Stomach (tissue), 9 donors: ENCODE measurements around the gene RXRA. TPM values are rescaled to one million over a fixed set of nuclear protein-coding genes. Genes with fewer than 3 reads are reported as not detected.

Experiments used
- DNase-seq, 2 donors: peaks; one replicate each; pipeline versions ENCODE4 v3.0.0 to v3.0.0-alpha.2; 2013 to 2019
- H3K27ac ChIP-seq, 5 donors: fragments of 200-600 bp in 4 of 5; sonication (generic) in 4 of 5; one replicate each; pipeline ENCODE4 v1.5.1; 2013 to 2019; ENCODE audit warnings: mild to moderate bottlenecking in 1 of 5, moderate library complexity in 1 of 5
- H3K27me3 ChIP-seq, 3 donors: fragments of 200-600 bp; sonication (generic); one replicate each; pipeline ENCODE4 v1.5.1; 2017 to 2019; ENCODE audit warnings: mixed run types in 1 of 3
- H3K36me3 ChIP-seq, 4 donors: fragments of 200-600 bp; sonication (generic); 1 replicate in 3 of 4; 2 replicates in 1 of 4; pipeline ENCODE4 v1.5.1; 2016 to 2019
- H3K4me1 ChIP-seq, 4 donors: fragments of 200-600 bp; sonication (generic); one replicate each; pipeline ENCODE4 v1.5.1; 2016 to 2019
- H3K4me3 ChIP-seq, 4 donors: fragments of 200-600 bp; sonication (generic) in 3 of 4; one replicate each; pipeline ENCODE4 v1.5.1; 2016 to 2019; ENCODE audit warnings: mild to moderate bottlenecking in 1 of 4
- H3K9me3 ChIP-seq, 4 donors: fragments of 200-600 bp; sonication (generic); one replicate each; pipeline ENCODE4 v1.5.1; 2016 to 2019
- EP300 ChIP-seq: sonication (generic); formaldehyde crosslinking; IDR thresholded peaks from one replicate; pipeline ENCODE4 v1.6.1; 2017; ENCODE audit warnings: antibody characterized with exemption
- POLR2A ChIP-seq, 4 donors: fragments of 450-650 bp; IDR thresholded peaks; one replicate each; pipeline ENCODE4 v1.6.1; 2016; ENCODE audit warnings: antibody characterized with exemption in 4 of 4, control low read depth in 2 of 4, mild to moderate bottlenecking in 1 of 4, moderate library complexity in 1 of 4
- POLR2AphosphoS5 ChIP-seq, 3 donors: sonication (generic); formaldehyde crosslinking; IDR thresholded peaks; one replicate each; pipeline ENCODE4 v1.6.1; 2016; ENCODE audit warnings: antibody characterized with exemption in 3 of 3
- WGBS, 5 donors: extraction: QIAGEN DNeasy Blood & Tissue Kit in 3 of 5; methylation state at CpG; one replicate each; pipeline versions ENCODE4 v1.1.5 to v1.1.7; 2013 to 2018; 5-methylcytosine and 5-hydroxymethylcytosine counted together
- intact Hi-C: fragments of 100-400 bp; cut with DNase I; formaldehyde crosslinking; loops from one replicate; pipeline ENCODE4 v1.15.1; 2023; ENCODE audit warnings: low total_unique reads
- polyA plus RNA-seq, 3 donors: library from polyadenylated mRNA; stranded (reverse); fragments of 200-250 nt; gene quantifications; one replicate each; pipeline ENCODE4 v1.2.3, GENCODE V29; 2013
- total RNA-seq, 5 donors: library from RNA; depleted of rRNA; stranded (reverse); fragments of >200 nt; gene quantifications; one replicate each; pipeline versions ENCODE4 v1.1.0 to v1.2.3, GENCODE V29; 2014 to 2016
- TF ChIP-seq, protein P1 (sequence below), 7 experiments: fragments of 450-650 bp in 4 of 7; fragments of 200-600 bp in 3 of 7; sonication (generic) in 3 of 7; IDR thresholded peaks; one replicate each; pipeline ENCODE4 v1.5.1; 2016 to 2019; ENCODE audit warnings: antibody characterized with exemption in 7 of 7, control low read depth in 2 of 7, mild to moderate bottlenecking in 1 of 7
- donor health status: healthy with polysubstance abuse.
- donor health status: Bipolar disorder and iron deficiency.
- donor health status: healthy.

RXRA gene
- total and polyA plus RNA-seq, 8 donors = 14.0 to 68.4 (median 29.3) TPM

GRCh38 chr9:134295101-134295745 is 31.0 kb upstream of the RXRA start:
- H3K4me1 ChIP-seq = peaks cover 9 to 14% (median 11%) of the 10 kb centered on the region in 4 donors
- 91 to 94% (median 92%) methylated on average over 20 to 25 of the region's 25 CpGs for WGBS, 5 donors
- DNase-seq = no peak
- H3K27ac ChIP-seq = no peak overlapping the region
- TF ChIP-seq POLR2AphosphoS5 (IDR thresholded peaks at IDR 0.05) = no peak
- no peak for TF ChIP-seq POLR2A (IDR thresholded peaks at IDR 0.05)
- peaks cover 0 to 16% (median 0%) of the 10 kb centered on the region in 3 donors for H3K27me3 ChIP-seq
- H3K9me3 ChIP-seq = no peaks in the 10 kb centered on the region
- no peak overlapping the region for H3K4me3 ChIP-seq
- intact Hi-C loops = no loop called here
- H3K36me3 ChIP-seq = no peaks in the 10 kb centered on the region

DNA sequence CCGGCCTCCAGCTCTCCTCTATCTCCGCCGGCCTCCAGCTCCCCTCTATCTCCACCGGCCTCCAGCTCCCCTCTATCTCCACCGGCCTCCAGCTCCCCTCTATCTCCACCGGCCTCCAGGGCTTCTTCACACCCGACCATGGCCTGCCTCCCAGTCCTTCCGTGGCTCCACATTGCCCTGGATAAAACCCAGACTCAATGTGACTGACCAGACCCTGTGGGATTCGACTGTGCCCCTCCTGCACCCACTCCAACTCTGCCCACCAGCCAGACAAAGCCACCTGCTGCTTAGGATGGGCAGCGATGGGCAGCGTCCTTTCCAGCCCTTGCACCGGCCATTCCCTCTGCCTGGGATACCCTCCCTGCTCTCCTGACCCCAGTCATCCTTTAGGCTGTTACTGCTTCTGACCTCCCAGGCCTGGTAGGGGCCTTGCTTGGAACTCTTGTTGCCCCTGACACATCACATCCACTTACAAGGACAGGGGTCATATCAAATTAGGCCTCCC is 30.5 kb upstream of the RXRA start:
- peaks cover 9 to 14% (median 11%) of the 10 kb centered on the region in 4 donors for H3K4me1 ChIP-seq
- WGBS, 5 donors = 88 to 97% (median 95%) methylated on average over 11 to 12 of the region's 12 CpGs
- H3K27ac ChIP-seq = no peak overlapping the region
- intact Hi-C loops = no loop called here
- H3K36me3 ChIP-seq = no peaks in the 10 kb centered on the region
- H3K4me3 ChIP-seq = no peak overlapping the region
- DNase-seq = no peak
- H3K27me3 ChIP-seq = peaks cover 0 to 16% (median 0%) of the 10 kb centered on the region in 3 donors
- H3K9me3 ChIP-seq = no peaks in the 10 kb centered on the region
- TF ChIP-seq, protein P1, sequence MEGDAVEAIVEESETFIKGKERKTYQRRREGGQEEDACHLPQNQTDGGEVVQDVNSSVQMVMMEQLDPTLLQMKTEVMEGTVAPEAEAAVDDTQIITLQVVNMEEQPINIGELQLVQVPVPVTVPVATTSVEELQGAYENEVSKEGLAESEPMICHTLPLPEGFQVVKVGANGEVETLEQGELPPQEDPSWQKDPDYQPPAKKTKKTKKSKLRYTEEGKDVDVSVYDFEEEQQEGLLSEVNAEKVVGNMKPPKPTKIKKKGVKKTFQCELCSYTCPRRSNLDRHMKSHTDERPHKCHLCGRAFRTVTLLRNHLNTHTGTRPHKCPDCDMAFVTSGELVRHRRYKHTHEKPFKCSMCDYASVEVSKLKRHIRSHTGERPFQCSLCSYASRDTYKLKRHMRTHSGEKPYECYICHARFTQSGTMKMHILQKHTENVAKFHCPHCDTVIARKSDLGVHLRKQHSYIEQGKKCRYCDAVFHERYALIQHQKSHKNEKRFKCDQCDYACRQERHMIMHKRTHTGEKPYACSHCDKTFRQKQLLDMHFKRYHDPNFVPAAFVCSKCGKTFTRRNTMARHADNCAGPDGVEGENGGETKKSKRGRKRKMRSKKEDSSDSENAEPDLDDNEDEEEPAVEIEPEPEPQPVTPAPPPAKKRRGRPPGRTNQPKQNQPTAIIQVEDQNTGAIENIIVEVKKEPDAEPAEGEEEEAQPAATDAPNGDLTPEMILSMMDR (IDR thresholded peaks at IDR 0.05) = no peak
- TF ChIP-seq POLR2A (IDR thresholded peaks at IDR 0.05) (no peak), POLR2AphosphoS5 (IDR thresholded peaks at IDR 0.05) (no peak), EP300 (no peak)

DNA sequence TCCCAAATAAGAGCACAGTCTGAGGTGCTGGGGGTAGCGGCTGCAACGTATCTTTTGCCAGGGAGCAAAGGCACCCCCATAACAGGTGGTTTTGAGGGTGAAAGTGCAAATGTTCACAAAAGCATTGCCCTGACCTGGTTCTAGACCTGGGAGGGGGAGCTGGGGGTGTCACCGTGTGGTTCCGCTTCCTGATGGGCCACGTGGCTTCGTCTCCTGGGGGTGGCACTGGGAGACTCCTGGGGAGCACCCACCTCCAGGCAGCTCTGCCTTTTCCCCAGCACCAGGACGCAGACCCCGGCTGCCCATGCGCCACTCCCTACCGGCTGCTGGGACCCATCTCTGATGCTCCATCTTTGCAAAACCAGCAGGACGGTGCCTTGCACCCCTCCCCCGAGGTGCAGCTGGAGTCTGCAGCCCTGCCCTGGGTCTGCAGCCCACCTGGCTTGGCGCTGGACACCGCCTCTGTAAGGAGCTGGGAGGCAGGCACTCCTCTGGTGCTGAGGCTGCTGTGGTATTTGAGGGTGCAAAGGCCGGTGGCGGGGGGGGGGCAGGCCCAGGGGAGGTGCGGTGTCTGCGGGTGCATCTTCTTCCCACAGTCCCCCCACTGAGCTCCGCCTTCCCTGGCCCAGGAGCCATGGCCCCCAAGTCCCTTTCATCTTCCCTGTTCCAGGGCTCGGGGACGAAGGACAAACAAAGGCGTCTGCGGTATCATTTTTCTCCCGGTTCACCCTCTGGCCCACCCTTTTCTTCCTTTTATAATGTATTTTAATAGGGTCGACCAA is 29.8 kb upstream of the RXRA start:
- DNase-seq = no peak
- no peak overlapping the region for H3K27ac ChIP-seq
- no peak for TF ChIP-seq POLR2AphosphoS5 (IDR thresholded peaks at IDR 0.05)
- TF ChIP-seq POLR2A (IDR thresholded peaks at IDR 0.05) = no peak
- TF ChIP-seq, protein P1 (IDR thresholded peaks at IDR 0.05) = no peak
- no peak for TF ChIP-seq EP300
- H3K36me3 ChIP-seq = no peaks in the 10 kb centered on the region
- H3K27me3 ChIP-seq = peaks cover 0 to 16% (median 0%) of the 10 kb centered on the region in 3 donors
- H3K9me3 ChIP-seq = no peaks in the 10 kb centered on the region
- intact Hi-C loops = no loop called here
- H3K4me3 ChIP-seq = no peak overlapping the region
- WGBS, 5 donors = 62 to 65% (median 63%) methylated on average over 21 to 25 of the region's 25 CpGs
- H3K4me1 ChIP-seq = peaks cover 9 to 14% (median 11%) of the 10 kb centered on the region in 4 donors

- H3K4me3 ChIP-seq = no peak overlapping the region
- intact Hi-C loops = no loop called here
- 67 to 84% (median 77%) methylated on average over 13 to 14 of the region's 14 CpGs for WGBS, 5 donors
- H3K36me3 ChIP-seq = no peaks in the 10 kb centered on the region
- DNase-seq = no peak
- peaks cover 9 to 14% (median 11%) of the 10 kb centered on the region in 4 donors for H3K4me1 ChIP-seq
- H3K9me3 ChIP-seq = no peaks in the 10 kb centered on the region
- H3K27me3 ChIP-seq = peaks cover 0 to 16% (median 0%) of the 10 kb centered on the region in 3 donors
- H3K27ac ChIP-seq = no peak overlapping the region
- TF ChIP-seq POLR2AphosphoS5 (IDR thresholded peaks at IDR 0.05) (no peak), POLR2A (IDR thresholded peaks at IDR 0.05) (no peak), EP300 (no peak)
- TF ChIP-seq, protein P1 (IDR thresholded peaks at IDR 0.05) = no peak
Observed at GRCh38 chr9:134297083-134297410, 29.2 kb upstream of the RXRA start.
